Common myeloid progenitor, CD34-positive (primary cell): ENCODE data around the gene JMJD1C.
"Not testable (repeated sequence)": the region's sequence is repeated elsewhere in the genome, so short reads cannot be mapped to it uniquely, and the experiment has no call there.

Source experiments
- CTCF ChIA-PET: fragments of 350-600 bp; sonication (Branson Sonifier 250); formaldehyde crosslinking; loops from one replicate; lab custom pipeline; 2021; ENCODE audit warnings: antibody characterized with exemption; lab: Charles Lee
- POLR2A ChIA-PET: fragments of 350-600 bp; sonication (Branson Sonifier 250); formaldehyde crosslinking; loops from one replicate; lab custom pipeline; 2021; ENCODE audit warnings: antibody characterized with exemption; lab: Charles Lee
- DNase-seq, 3 donors: peaks; one replicate each; pipeline versions ENCODE4 v3.0.0 to v3.0.0-alpha.2; 2013
- H3K27ac ChIP-seq, 2 experiments: 1 replicate in 1 of 2; 2 replicates in 1 of 2; pipeline ENCODE4 v1.7.0; 2013; ENCODE audit warnings: inconsistent platforms in 2 of 2, low read length in 2 of 2, mild to moderate bottlenecking in 2 of 2, low read depth in 1 of 2, moderate library complexity in 1 of 2; ENCODE audit not compliant: severe bottlenecking in 2 of 2, insufficient read depth in 1 of 2, poor library complexity in 1 of 2
- H3K27me3 ChIP-seq, 5 experiments: replicated peaks in 2 of 5; 1 replicate in 3 of 5; 2 replicates in 2 of 5; pipeline versions ENCODE4 v1.6.1 to v1.7.0; 2013; ENCODE audit warnings: low read length in 4 of 5, mild to moderate bottlenecking in 2 of 5, moderate library complexity in 2 of 5, inconsistent platforms in 1 of 5; ENCODE audit not compliant: insufficient read depth in 5 of 5, control insufficient read depth in 4 of 5
- H3K36me3 ChIP-seq, 4 experiments: 1 replicate in 2 of 4; 2 replicates in 2 of 4; pipeline versions ENCODE4 v1.6.1 to v1.7.0; 2013; ENCODE audit warnings: low read length in 3 of 4, control low read depth in 1 of 4, mild to moderate bottlenecking in 1 of 4; ENCODE audit not compliant: control insufficient read depth in 4 of 4, insufficient read depth in 4 of 4
- H3K4me1 ChIP-seq, 4 experiments: 1 replicate in 3 of 4; 2 replicates in 1 of 4; pipeline versions ENCODE4 v1.6.1 to v1.7.1; 2013; ENCODE audit warnings: low read length in 3 of 4, mild to moderate bottlenecking in 3 of 4, control low read depth in 1 of 4, inconsistent platforms in 1 of 4, moderate library complexity in 1 of 4; ENCODE audit not compliant: control insufficient read depth in 4 of 4, insufficient read depth in 4 of 4; ENCODE audit errors: control extremely low read depth in 1 of 4
- H3K4me3 ChIP-seq, 7 experiments: 1 replicate in 4 of 7; 2 replicates in 3 of 7; pipeline versions ENCODE4 v1.5.1 to v1.7.0; 2013; ENCODE audit warnings: mild to moderate bottlenecking in 7 of 7, low read length in 6 of 7, moderate library complexity in 6 of 7, inconsistent platforms in 2 of 7, low read depth in 2 of 7, control low read depth in 1 of 7; ENCODE audit not compliant: insufficient read depth in 4 of 7, control insufficient read depth in 1 of 7; ENCODE audit errors: extremely low read depth in 1 of 7
- H3K9me3 ChIP-seq, 5 experiments: 1 replicate in 4 of 5; 2 replicates in 1 of 5; pipeline versions ENCODE4 v1.6.1 to v1.7.1; 2013; ENCODE audit warnings: low read length in 4 of 5, mild to moderate bottlenecking in 2 of 5, inconsistent platforms in 1 of 5, low read depth in 1 of 5, moderate library complexity in 1 of 5; ENCODE audit not compliant: control insufficient read depth in 4 of 5, insufficient read depth in 2 of 5; ENCODE audit errors: control extremely low read depth in 1 of 5
- WGBS: methylation state at CpG from one replicate; pipeline ENCODE4 v1.1.5; 2013; ENCODE audit not compliant: insufficient coverage; 5-methylcytosine and 5-hydroxymethylcytosine counted together

JMJD1C gene

GRCh38 chr10:63382066-63382465 is 83.7 kb downstream of the JMJD1C start:
- Histone ChIP-seq H3K4me1 (no peaks in the 10 kb centered on the region), H3K9me3 (no peaks in the 10 kb centered on the region), H3K27me3 (peaks cover 0 to 8% (median 5%) of the 10 kb centered on the region in 5 experiments), H3K27ac (no peak overlapping the region), H3K4me3 (no peak overlapping the region), H3K36me3 (peaks cover 0 to 1% (median 0%) of the 10 kb centered on the region in 4 experiments)
- WGBS, result 100% methylated on average over 2 of the region's 4 CpGs
- ChIA-PET POLR2A (no interaction called here), CTCF (interaction anchor here (0.9 to 1.4 kb wide), 2 partner anchors 10 to 35 kb away, joined by 3 read pairs; no protein-coding TSS in a partner anchor)
- DNase-seq, result no peak

GRCh38 chr10:63377305-63377661 is 88.5 kb downstream of the JMJD1C start:
- H3K27me3 ChIP-seq, CTCF ChIA-PET, POLR2A ChIA-PET, DNase-seq, H3K4me3 ChIP-seq, H3K36me3 ChIP-seq, H3K9me3 ChIP-seq, H3K4me1 ChIP-seq, H3K27ac ChIP-seq: not testable (repeated sequence)
- WGBS, result 91% methylated on average over 4 of the region's 6 CpGs

- Histone ChIP-seq H3K27me3 (no peaks in the 10 kb centered on the region), H3K4me1 (no peaks in the 10 kb centered on the region), H3K36me3 (peaks cover 0 to 1% (median 0%) of the 10 kb centered on the region in 4 experiments), H3K9me3 (no peaks in the 10 kb centered on the region), H3K4me3 (no peak overlapping the region), H3K27ac (no peak overlapping the region)
- CTCF ChIA-PET, result no interaction called here
- no CpG with 5 or more reads among the region's 4 CpGs for WGBS
- DNase-seq, result peak in 2 of 3 donors; percentile 13 to 14
- POLR2A ChIA-PET, result no interaction called here
Measured at GRCh38 chr10:63376560-63377304, 89.0 kb downstream of the JMJD1C start.

DNA sequence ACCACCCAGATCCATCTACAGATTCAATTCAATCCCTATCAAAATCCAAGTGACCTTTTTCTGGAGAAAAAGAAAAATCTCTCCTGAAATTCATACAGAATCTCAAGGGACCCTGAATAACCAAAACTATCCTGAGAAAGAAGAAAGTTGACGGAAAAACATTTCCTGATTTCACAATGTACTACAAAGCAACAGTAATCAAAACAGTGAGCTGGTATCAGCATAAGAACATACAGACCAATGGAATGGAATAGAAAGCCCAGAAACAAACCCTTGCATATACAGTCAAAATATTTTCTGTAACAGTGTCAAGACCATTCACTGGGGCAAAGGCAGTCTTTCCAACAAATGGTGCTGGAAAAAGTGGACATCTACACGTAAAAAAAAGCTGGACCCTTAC is 89.9 kb downstream of the JMJD1C start:
- POLR2A ChIA-PET, result no interaction called here
- no peaks in the 10 kb centered on the region for H3K4me1 ChIP-seq
- no peak for DNase-seq
- no peaks in the 10 kb centered on the region for H3K27me3 ChIP-seq
- H3K27ac ChIP-seq, result no peak overlapping the region
- H3K4me3 ChIP-seq, result no peak overlapping the region
- CTCF ChIA-PET, result no interaction called here
- peaks cover 0 to 1% (median 0%) of the 10 kb centered on the region in 4 experiments for H3K36me3 ChIP-seq
- 100% methylated on average over 1 of the region's 2 CpGs for WGBS
- H3K9me3 ChIP-seq, result no peaks in the 10 kb centered on the region

- H3K27ac ChIP-seq, result no peak overlapping the region
- H3K36me3 ChIP-seq, result peaks cover 0 to 1% (median 0%) of the 10 kb centered on the region in 4 experiments
- H3K27me3 ChIP-seq, result no peaks in the 10 kb centered on the region
- DNase-seq, result no peak
- no peaks in the 10 kb centered on the region for H3K4me1 ChIP-seq
- CTCF ChIA-PET, result interaction anchor here (0.7 kb wide), 1 partner anchor 442 kb away, joined by 3 read pairs; no protein-coding TSS in a partner anchor
- H3K9me3 ChIP-seq, result no peaks in the 10 kb centered on the region
- 96% methylated on average over 4 of the region's 5 CpGs for WGBS
- POLR2A ChIA-PET, result no interaction called here
- H3K4me3 ChIP-seq, result no peak overlapping the region
Measured at GRCh38 chr10:63375458-63375857, 90.3 kb downstream of the JMJD1C start.

DNA sequence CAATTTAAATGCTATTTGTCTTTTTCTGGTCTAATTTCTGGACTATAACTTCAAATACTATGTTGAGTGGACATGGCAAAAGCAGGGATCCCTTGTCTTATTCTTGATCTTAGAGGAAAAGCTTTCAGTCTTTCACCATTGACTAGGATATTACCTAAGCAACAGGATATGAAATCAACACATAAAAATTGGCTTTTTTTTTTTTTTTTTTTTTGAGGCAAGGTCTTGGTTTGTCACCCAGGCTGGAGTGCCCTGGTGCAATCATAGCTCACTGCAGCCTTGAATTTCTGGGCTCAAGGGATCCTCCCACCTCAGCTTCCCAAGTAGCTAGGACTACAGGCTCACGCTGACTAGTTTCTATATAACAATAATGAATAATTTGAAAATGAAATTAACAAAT is 90.8 kb downstream of the JMJD1C start:
- CTCF ChIA-PET, result interaction anchor here (0.7 kb wide), 1 partner anchor 442 kb away, joined by 3 read pairs; no protein-coding TSS in a partner anchor
- POLR2A ChIA-PET, result no interaction called here
- H3K4me3 ChIP-seq, result no peak overlapping the region
- WGBS, result no CpG with 5 or more reads among the region's 1 CpG
- H3K27ac ChIP-seq, result no peak overlapping the region
- no peak for DNase-seq
- no peaks in the 10 kb centered on the region for H3K9me3 ChIP-seq
- no peaks in the 10 kb centered on the region for H3K4me1 ChIP-seq
- H3K36me3 ChIP-seq, result no peaks in the 10 kb centered on the region
- no peaks in the 10 kb centered on the region for H3K27me3 ChIP-seq

DNA sequence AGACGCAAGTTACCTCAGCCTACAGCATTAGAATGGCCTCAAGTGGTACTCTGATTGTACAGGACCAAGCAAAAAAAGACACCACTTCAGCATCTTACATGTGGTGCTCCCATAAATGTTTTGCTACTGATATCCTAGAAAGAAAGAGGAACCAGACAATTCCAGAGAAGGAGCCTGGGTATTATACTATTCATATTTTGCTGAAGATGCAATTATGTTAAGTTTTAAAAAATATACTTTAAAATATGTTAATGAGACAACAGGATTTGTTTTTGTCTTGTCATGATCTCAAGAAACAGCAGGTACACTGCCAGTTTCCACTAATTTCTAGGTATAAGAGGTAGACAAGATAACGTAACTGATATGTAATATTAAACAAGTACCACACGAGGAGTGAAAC is 92.6 kb downstream of the JMJD1C start:
- Histone ChIP-seq H3K27ac (no peak overlapping the region), H3K4me3 (no peak overlapping the region), H3K36me3 (no peaks in the 10 kb centered on the region), H3K4me1 (no peaks in the 10 kb centered on the region), H3K27me3 (no peaks in the 10 kb centered on the region), H3K9me3 (no peaks in the 10 kb centered on the region)
- no CpG with 5 or more reads among the region's 3 CpGs for WGBS
- no peak for DNase-seq
- CTCF ChIA-PET, result no interaction called here
- POLR2A ChIA-PET, result no interaction called here
